Activated CD8-positive, alpha-beta memory T cell treated with anti-CD3 and anti-CD28 coated beads for 24 hours (primary cell): Measurements from ENCODE around the gene HK3.

Source experiments
- DNase-seq: peaks from one replicate; pipeline ENCODE4 v3.0.0-alpha.2; 2020

The HK3 gene

GRCh38 chr5:176899296-176899891 lies at the start of gene HK3:
Gene HK3, minus strand, starts transcription at chr5:176899346. Its CDS starts 3,187 bp downstream, at chr5:176896159.
- DNase-seq: peak; percentile 52

- DNase-seq: no peak
Measured at GRCh38 chr5:176948458-176948857, 49.3 kb upstream of the HK3 start.

DNA sequence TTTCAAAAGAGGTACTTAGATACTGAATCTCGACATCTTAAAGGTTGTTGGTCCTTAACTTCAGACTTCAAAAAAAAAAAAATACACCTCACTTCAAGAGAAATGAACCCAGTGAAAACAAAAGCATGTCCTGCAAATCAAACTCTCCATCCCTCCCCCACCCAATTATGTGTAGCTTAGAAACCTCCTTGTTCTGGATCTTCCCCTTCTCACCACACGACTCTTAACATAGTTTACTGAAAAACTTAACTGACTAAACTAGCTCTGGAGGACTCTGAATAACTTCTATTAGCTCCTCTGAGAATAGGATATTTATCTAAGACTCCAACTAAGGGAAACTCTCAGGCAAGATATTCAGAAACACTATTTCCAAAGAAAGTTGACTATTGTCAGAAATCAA lies 48.7 kb upstream of the HK3 start:
- no peak for DNase-seq

DNA sequence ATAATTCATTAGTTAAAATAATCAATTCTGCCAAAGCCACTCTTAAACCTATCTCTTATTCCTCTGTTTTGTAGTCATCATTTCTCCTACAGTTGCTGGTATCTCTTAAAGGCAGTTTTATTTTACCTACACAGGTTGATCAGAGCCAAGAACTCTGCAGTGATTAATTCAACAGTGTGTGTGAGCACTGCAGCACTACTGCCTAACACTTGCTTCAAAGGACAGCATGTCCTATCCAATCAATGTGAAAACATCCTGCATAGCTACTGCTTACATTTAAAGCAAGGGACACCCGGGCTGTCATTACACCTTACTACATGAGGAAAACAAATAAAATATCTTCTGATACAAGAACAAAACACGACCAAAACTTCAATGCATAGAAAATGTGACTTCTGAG lies 45.1 kb upstream of the HK3 start:
- no peak for DNase-seq

DNA sequence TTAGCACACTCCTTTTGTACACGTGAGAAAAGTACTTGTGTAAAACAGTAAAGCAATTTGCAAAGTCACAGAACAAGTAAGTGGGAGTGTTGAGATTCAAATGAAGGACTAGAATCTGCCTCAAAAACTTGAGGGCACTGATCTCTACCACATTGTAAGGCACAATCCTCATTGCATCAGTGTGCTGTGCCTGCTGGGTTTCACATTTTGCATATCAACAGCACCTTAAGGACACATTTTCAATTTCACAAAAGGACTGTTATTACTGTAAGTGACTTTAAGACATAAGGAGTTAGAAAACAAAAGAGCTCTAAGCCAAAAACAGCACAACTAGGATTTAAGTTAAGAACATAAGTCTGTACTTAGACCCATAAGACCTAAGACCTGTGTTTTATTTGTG lies 44.7 kb upstream of the HK3 start:
- no peak for DNase-seq

- DNase-seq: no peak
Measured at GRCh38 chr5:176941951-176942350, 42.8 kb upstream of the HK3 start.

- DNase-seq: no peak
Measured at GRCh38 chr5:176938472-176938871, 39.3 kb upstream of the HK3 start.

- DNase-seq: no peak
Measured at GRCh38 chr5:176935017-176935416, 35.9 kb upstream of the HK3 start.

DNA sequence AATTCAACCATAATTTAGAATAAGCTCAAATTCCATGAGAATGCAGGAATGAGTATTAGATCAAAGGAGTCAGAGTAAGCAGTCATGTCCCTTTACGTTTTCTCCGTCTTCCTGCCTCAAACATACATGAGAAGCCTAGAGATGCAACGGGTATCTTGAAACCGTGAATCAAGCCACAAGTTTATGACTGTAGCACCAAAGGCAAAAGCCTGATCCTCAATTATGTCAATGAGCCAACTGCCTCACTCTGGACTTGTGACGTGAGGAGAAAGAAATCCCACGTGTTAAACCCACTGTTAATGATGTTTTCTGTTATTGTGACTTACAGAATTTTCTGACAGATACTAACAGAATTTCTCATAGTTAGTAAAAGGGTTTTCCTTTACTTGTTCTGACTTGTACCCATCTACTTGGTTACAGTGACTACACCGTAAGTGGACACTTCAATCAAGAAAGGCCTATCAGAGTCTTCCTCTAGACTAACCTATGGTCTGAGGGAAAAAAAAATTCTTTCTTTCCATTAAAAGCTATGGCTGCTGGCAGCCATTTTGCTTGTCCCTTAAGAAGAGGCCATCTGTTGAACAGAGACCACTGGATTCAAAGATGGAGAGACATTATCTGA lies 35.3 kb upstream of the HK3 start:
- no peak for DNase-seq

- no peak for DNase-seq
Measured at GRCh38 chr5:176929654-176930053, 30.5 kb upstream of the HK3 start.

DNA sequence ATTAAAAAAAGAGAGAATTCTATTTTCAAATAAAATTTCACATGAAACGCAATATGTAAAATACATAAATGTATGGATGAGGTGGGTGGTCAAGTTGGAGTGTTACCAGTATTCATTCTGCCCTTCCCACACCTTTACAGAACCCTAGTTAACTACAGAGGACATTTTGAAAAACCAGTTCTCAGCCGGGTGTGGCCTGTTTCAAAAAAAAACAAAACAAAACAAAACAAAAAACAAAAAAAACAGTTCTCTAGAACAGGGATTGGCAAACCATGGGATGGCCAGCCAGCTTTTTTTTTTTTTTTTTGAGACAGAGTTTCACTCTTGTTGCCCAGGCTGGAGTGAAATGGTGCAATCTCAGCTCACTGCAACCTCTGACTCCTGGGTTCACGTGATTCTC lies 28.4 kb upstream of the HK3 start:
- DNase-seq: no peak

- no peak for DNase-seq
Measured at GRCh38 chr5:176922817-176923216, 23.7 kb upstream of the HK3 start.

GRCh38 chr5:176921714-176922113 lies 22.6 kb upstream of the HK3 start:
- DNase-seq: no peak

GRCh38 chr5:176918613-176919012 lies 19.5 kb upstream of the HK3 start:
- no peak for DNase-seq

GRCh38 chr5:176916337-176916736 lies 17.2 kb upstream of the HK3 start:
- DNase-seq: no peak

GRCh38 chr5:176915906-176916305 lies 16.8 kb upstream of the HK3 start:
- no peak for DNase-seq

DNA sequence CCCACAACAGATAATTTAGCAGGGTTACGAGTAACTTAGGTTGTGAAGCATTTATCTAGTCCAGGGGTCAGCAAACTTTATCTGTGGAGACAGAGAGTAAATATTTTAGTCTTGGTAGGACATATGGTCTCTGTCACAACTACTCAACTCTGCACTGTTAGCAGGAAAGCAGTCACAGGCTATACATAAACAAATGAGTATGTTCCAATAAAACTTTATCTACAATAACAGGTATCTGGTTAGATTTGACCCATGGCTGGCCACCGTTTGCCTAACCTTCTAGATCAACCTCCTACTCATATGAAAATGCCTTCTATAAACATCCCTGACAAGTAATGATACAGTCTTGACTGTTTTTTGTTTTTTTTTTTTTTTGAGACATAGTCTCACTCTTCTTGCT lies 13.0 kb upstream of the HK3 start:
- no peak for DNase-seq

- DNase-seq: no peak
Measured at GRCh38 chr5:176908675-176909368, 9.7 kb upstream of the HK3 start.

- no peak for DNase-seq
Measured at GRCh38 chr5:176906796-176907195, 7.7 kb upstream of the HK3 start.

- no peak for DNase-seq
Measured at GRCh38 chr5:176906126-176906525, 7.0 kb upstream of the HK3 start.

- no peak for DNase-seq
Measured at GRCh38 chr5:176904276-176904675, 5.1 kb upstream of the HK3 start.

DNA sequence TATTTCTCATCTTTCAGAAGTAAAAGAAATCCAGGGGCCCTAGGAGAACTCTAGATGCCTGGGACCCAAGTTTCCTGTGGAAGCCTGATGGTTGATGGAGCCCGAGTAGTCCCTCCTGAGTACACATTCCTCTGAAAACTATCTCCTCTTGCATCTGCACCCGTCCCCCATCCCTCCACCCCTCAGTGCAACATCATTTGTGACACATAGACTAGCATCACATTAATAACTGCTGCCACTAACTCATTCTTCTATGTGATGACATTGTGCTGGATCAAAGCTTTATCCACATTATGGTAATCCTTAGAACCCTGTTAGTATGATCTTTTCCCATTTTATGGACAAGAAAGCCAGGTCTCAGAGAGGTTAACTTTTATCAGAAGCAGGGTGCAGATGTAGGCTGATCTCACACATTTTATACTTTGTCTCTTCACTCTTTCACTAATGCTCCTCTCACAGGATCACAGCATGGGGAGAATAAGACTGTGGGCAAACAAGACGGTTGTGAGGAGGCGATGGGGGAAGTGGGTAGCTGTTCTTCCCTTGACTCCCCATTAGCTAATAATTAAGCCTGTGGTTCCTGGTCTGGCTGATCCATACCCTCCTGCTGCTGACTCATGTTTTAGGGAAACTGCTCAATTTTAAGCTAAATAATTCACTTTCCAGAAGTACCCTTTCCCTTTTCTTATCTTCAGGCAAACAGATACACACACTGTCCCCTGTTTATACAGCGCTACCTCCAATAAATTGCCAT lies 3.9 kb upstream of the HK3 start:
- no peak for DNase-seq

GRCh38 chr5:176902102-176902814 lies 3.1 kb upstream of the HK3 start:
- DNase-seq: peak; percentile 56
